Osteocyte (in vitro differentiated cells): ENCODE measurements around the gene CACNA2D3. TPM values are rescaled to one million over a fixed set of nuclear protein-coding genes. Genes with fewer than 3 reads are reported as not detected.

ENCODE experiments used
- DNase-seq: peaks from one replicate; pipeline ENCODE4 v3.0.0; 2021; ENCODE audit warnings: mixed read lengths; ENCODE audit not compliant: unreplicated experiment; ENCODE audit errors: extremely low spot score
- H3K27ac Mint-ChIP-seq: one replicate; pipeline ENCODE4 v1.8.0; 2021; ENCODE audit warnings: mild to moderate bottlenecking, mixed read lengths; ENCODE audit not compliant: unreplicated experiment
- H3K27me3 Mint-ChIP-seq: one replicate; pipeline ENCODE4 v1.8.0; 2021; ENCODE audit warnings: mixed read lengths; ENCODE audit not compliant: unreplicated experiment
- H3K36me3 Mint-ChIP-seq: one replicate; pipeline ENCODE4 v1.8.0; 2021; ENCODE audit warnings: mixed read lengths; ENCODE audit not compliant: unreplicated experiment
- H3K4me1 Mint-ChIP-seq: one replicate; pipeline ENCODE4 v1.8.0; 2021; ENCODE audit warnings: mixed read lengths; ENCODE audit not compliant: unreplicated experiment
- H3K4me3 Mint-ChIP-seq: one replicate; pipeline ENCODE4 v1.8.0; 2021; ENCODE audit warnings: mild to moderate bottlenecking, moderate library complexity, mixed read lengths; ENCODE audit not compliant: unreplicated experiment
- H3K9me3 Mint-ChIP-seq: one replicate; pipeline ENCODE4 v1.8.0; 2021; ENCODE audit warnings: mixed read lengths; ENCODE audit not compliant: unreplicated experiment
- total RNA-seq: library from RNA; stranded (reverse); gene quantifications from 2 replicates; pipeline ENCODE4 v1.2.1, GENCODE V29; 2021
- TF ChIP-seq, protein P1 (sequence below): fragments of 200-600 bp; sonication (generic); IDR thresholded peaks from 2 replicates; pipeline ENCODE4 v1.5.0; 2021; ENCODE audit warnings: antibody characterized with exemption, mild to moderate bottlenecking, moderate library complexity

Gene CACNA2D3
- total RNA-seq, 1 donor from 2014 or later, result 0.46 TPM

DNA sequence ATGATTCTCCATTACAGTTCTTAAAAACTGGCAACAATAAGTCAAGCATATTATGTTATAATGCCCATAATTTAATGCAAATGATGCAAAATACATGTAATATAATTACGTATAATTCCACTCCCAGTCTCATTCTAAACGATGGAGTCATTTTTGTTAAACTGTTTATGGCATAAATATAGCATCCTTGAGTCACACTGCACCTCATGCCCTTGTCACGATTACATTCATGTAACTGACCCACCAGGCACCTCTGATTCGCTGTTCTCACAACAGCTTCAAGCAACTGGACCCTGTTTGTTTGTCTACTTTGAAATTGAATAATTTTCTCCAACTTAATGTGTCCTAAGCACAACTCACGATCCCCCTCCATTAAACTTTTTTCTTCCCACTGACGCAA lies 953.5 kb downstream of the CACNA2D3 start:
- peaks cover 8% of the 10 kb centered on the region for H3K27me3 Mint-ChIP-seq
- no peak for DNase-seq
- H3K36me3 Mint-ChIP-seq, result no peaks in the 10 kb centered on the region
- TF ChIP-seq, protein P1, sequence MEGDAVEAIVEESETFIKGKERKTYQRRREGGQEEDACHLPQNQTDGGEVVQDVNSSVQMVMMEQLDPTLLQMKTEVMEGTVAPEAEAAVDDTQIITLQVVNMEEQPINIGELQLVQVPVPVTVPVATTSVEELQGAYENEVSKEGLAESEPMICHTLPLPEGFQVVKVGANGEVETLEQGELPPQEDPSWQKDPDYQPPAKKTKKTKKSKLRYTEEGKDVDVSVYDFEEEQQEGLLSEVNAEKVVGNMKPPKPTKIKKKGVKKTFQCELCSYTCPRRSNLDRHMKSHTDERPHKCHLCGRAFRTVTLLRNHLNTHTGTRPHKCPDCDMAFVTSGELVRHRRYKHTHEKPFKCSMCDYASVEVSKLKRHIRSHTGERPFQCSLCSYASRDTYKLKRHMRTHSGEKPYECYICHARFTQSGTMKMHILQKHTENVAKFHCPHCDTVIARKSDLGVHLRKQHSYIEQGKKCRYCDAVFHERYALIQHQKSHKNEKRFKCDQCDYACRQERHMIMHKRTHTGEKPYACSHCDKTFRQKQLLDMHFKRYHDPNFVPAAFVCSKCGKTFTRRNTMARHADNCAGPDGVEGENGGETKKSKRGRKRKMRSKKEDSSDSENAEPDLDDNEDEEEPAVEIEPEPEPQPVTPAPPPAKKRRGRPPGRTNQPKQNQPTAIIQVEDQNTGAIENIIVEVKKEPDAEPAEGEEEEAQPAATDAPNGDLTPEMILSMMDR, result no peak
- H3K4me1 Mint-ChIP-seq, result peaks cover 4% of the 10 kb centered on the region
- no peak overlapping the region for H3K4me3 Mint-ChIP-seq
- no peaks in the 10 kb centered on the region for H3K9me3 Mint-ChIP-seq
- no peak overlapping the region for H3K27ac Mint-ChIP-seq

DNA sequence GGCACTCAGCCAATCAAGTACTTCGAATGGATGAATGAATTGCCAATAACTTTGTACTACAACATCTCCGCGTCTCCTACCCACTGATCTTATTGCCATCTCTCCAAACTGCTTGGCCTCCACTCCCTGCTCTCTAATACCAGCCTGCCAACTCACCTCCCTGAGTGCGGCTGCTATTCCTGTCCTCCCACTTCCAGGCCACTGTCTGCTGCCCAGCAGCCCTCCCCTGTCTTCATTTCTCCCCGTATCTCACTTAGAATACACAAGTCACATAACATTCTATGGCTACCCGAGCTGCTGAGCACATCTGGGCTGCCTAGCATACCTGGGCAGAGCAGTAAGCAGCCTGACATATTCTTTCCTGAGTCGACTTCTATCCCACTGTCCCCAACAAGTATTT lies 955.4 kb downstream of the CACNA2D3 start:
- no peaks in the 10 kb centered on the region for H3K36me3 Mint-ChIP-seq
- H3K4me3 Mint-ChIP-seq, result no peak overlapping the region
- DNase-seq, result no peak
- no peaks in the 10 kb centered on the region for H3K27me3 Mint-ChIP-seq
- H3K4me1 Mint-ChIP-seq, result peaks cover 4% of the 10 kb centered on the region
- H3K27ac Mint-ChIP-seq, result no peak overlapping the region
- TF ChIP-seq, protein P1, result no peak
- no peaks in the 10 kb centered on the region for H3K9me3 Mint-ChIP-seq

DNA sequence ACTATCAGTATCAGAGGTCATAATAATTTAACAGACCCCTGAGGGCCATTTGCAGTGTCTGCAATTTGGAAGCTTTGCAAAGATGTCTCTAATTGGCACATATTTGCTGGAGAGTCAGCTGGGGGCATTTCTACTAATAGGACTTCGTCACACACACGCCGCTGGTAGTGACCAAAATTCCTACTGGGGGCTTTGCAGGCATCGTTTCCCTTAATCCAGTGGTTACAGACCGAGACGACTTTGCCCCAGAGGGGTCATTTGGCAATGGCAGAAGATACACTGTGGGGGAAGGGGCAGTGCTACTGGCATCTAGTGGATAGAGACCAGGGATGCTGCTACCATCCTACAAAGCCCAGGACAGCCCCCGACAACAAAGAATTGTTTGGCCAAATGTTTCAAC lies 956.5 kb downstream of the CACNA2D3 start:
- Mint-ChIP-seq H3K4me1 (peaks cover 4% of the 10 kb centered on the region), H3K27ac (no peak overlapping the region), H3K9me3 (no peaks in the 10 kb centered on the region), H3K27me3 (no peaks in the 10 kb centered on the region), H3K36me3 (no peaks in the 10 kb centered on the region), H3K4me3 (no peak overlapping the region)
- no peak for DNase-seq
- TF ChIP-seq, protein P1, result no peak

DNA sequence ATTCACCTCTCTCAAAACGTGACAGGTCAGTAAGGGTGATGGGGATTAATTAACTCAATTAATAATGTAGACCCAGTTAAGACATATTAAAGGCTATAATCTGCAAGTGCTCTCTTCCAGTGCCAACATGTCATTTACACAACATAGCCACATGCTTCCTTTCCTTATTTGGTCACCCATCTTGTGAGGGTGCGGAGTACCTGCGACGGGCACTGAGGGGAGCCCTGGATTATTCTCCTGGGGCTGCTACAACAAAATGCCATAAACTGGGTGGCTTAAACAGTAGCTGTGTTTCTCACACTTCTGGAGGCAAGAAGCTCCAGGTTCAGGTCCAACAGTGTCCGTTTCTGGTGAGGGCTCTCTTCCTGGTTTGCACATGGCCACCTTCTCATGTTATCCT lies 962.9 kb downstream of the CACNA2D3 start:
- Mint-ChIP-seq H3K4me1 (no peaks in the 10 kb centered on the region), H3K4me3 (no peak overlapping the region), H3K9me3 (no peaks in the 10 kb centered on the region), H3K27ac (no peak overlapping the region), H3K36me3 (no peaks in the 10 kb centered on the region), H3K27me3 (peaks cover 25% of the 10 kb centered on the region)
- no peak for DNase-seq
- TF ChIP-seq, protein P1, result no peak

DNA sequence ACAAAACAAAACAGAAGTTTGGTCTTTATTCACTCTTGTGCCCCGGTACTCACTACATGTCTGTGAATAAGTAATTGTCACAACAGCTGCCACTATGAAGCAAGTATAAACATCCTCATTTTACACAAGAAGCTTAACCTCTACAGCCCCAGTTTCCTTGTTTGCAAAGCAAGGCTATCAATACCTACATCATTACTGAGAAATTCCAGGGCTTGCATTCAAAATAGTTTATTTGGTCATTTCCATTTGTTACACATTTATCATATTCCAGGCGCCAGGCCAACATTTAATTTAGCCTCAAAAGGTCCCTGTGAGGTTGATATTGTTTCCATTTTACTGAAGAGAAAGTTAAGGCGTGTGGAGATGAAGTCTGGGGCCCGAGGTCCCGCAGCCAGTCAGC lies 966.9 kb downstream of the CACNA2D3 start:
- no peak for DNase-seq
- peaks cover 3% of the 10 kb centered on the region for H3K9me3 Mint-ChIP-seq
- TF ChIP-seq, protein P1, result no peak
- no peak overlapping the region for H3K27ac Mint-ChIP-seq
- peaks cover 2% of the 10 kb centered on the region for H3K4me1 Mint-ChIP-seq
- H3K4me3 Mint-ChIP-seq, result no peak overlapping the region
- H3K27me3 Mint-ChIP-seq, result peaks cover 25% of the 10 kb centered on the region
- H3K36me3 Mint-ChIP-seq, result no peaks in the 10 kb centered on the region
